ENCODE measurements around the gene MAP3K2.

- TF ChIP-seq CTCF (IDR thresholded peaks at IDR 0.05 in 2 of 3, conservative IDR thresholded peaks at IDR 0.05 in 1 of 3; ENCODE audit: control insufficient read depth in 2 of 3, extremely low read depth in 1 of 3, insufficient read depth in 1 of 3, low read depth in 3 of 3, low read length in 3 of 3) (no peak), TAF1 (IDR thresholded peaks at IDR 0.05; ENCODE audit: borderline replicate concordance, low read depth, low read length) (no peak), ZNF622 (IDR thresholded peaks at IDR 0.05) (no peak)
These were observed 74.4 kb downstream of the MAP3K2 start for GRCh38 chr2:127313406-127313805.
